Measurements from ENCODE around the gene NEK9.

DNA sequence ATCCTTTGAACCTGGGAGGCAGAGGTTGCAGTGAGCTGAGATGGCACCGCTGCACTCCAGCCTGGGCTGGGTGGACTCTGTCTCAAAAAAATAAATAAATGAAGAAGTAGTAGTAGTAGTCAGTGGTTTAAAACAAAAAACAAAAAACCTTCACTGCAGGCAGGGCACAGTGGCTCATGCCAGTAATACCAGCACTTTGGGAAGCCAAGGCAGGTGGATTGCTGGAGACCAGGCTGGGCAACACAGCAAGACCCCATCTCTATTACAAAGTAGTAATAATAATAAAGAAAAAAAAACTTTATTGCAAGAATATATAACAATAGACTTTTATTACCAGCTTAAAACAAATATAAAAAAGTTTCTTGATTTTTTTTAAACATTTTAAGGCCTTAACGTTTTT, 13.8 kb upstream of the NEK9 start:
- TF ChIP-seq CTCF (IDR thresholded peaks at IDR 0.05) (no peak), EZH2 (IDR thresholded peaks at IDR 0.05) (no peak), EZH2phosphoT487 (IDR thresholded peaks at IDR 0.05) (no peak)

Measured in neural progenitor cell (in vitro differentiated cells).